Measurements from ENCODE around the gene ZNF532.

The ZNF532 gene

DNA sequence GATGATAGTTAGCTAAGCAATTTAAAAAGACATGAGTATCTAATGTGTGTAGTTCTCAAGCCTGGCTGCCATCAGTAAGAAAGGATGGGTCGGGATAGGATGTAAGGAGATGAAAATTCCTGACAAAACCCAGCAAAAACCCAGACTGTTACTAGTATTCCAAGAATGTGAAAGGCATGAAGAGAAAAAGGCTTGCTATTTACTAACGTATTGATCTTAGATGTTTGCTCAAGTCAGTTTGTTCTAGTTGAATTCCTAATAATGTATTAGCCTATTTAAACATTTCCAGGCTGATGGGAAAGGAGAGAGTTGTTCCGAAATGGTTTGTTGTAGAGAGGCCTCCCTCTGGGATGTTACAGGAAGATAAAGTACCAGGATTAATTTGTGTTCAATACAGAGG, 88.2 kb downstream of the ZNF532 start:
- no peak for DNase-seq

- DNase-seq = peak; percentile 45
These were observed 89.0 kb downstream of the ZNF532 start for GRCh38 chr18:58953627-58954026.

DNA sequence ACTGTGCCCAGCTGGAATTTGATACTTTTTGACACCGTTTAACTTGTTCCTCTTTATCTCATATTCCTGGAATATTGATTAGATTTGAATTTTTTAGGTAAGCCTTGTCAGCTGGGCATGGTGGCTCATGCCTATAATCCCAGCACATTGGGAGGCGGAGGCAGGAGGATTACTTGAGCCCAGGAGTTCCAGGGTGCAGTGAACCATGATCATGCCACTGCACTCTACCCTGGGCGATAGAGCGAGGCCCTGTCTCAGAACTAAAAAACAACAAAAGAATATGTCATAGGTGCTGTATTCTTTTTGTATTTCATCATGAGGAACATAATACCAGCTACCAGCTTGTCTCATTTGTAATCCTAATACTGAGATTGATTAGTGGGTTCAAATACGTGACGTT, 90.3 kb downstream of the ZNF532 start:
- no peak for DNase-seq

GRCh38 chr18:58955738-58956137, 91.1 kb downstream of the ZNF532 start:
- DNase-seq = no peak

DNA sequence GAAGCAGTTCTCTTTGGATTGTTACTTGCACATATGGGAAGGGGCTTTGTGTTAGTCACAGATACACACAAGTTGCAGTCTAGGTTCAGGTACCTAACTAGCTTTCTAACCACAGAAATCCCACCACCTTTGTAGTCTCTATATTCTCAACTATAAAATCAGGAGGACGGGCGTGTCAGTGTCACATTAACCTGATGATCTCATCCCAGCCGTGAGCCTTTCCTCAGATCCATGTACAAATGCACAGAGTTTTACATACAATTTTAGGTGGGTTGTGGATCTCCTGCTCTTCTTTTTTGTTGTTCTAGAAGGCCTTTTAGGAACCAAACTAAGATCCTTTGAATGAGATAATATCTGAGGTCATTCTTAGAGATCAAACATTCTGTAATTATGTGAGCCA, 94.0 kb downstream of the ZNF532 start:
- DNase-seq = no peak

DNA sequence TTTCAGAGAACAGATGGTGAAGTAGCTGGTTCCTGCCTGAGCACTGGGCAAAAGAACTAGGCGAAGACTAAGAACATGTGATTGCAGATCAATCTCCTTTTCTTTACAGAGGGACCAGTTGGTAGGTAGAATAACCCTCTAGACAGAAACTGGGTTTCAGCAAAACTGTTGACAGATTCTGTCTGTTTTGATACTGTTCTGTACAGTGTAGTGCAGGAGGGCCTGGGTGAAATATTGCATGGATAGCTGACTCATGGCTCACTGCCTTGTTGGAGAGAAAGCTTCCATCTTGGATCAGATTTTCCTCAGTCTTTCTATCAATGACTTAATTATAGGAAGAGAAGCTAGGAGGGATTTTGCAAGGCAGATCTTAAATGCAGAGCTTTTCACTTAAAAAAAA, 95.8 kb downstream of the ZNF532 start:
- no peak for DNase-seq

- no peak for DNase-seq
These were observed 96.5 kb downstream of the ZNF532 start for GRCh38 chr18:58960946-58961722.

- DNase-seq = no peak
These were observed 97.7 kb downstream of the ZNF532 start for GRCh38 chr18:58962336-58962735.

- no peak for DNase-seq
These were observed 100.8 kb downstream of the ZNF532 start for GRCh38 chr18:58965291-58966004.

DNA sequence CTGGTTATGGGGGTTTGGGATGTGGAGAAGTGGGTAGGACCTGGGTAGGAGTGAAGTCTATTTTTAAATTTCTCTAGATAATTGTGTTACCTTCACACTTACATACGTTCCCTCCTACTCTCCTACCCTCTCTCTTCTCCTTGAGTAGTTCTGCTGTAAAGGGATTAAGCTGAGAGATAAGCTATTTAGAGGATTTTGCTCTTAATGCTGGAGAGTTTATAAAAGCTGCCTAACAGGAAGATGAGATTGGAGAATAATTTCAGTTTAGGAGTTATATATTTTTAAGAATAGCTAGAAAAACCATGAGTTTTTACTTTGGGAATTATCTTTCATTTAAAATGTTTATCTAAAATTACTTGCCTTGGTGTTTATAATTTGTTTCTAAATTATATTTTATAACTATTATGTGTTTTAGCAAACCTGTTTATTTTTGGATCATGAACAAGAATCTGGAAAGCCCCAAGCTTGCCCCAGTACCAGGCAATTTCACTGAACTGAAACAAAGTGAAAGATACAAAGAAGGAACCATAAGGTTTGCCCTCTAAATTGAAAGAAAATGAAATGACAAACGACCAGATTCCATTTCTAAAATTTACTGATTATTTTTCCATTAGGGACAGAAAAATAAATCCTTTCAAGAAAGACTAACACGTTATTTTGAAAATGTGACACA, 101.5 kb downstream of the ZNF532 start:
- DNase-seq = no peak

GRCh38 chr18:58966704-58967103, 102.0 kb downstream of the ZNF532 start:
- no peak for DNase-seq

- no peak for DNase-seq
These were observed 103.1 kb downstream of the ZNF532 start for GRCh38 chr18:58967751-58968254.

GRCh38 chr18:58970943-58971790, 106.5 kb downstream of the ZNF532 start:
- no peak for DNase-seq

DNA sequence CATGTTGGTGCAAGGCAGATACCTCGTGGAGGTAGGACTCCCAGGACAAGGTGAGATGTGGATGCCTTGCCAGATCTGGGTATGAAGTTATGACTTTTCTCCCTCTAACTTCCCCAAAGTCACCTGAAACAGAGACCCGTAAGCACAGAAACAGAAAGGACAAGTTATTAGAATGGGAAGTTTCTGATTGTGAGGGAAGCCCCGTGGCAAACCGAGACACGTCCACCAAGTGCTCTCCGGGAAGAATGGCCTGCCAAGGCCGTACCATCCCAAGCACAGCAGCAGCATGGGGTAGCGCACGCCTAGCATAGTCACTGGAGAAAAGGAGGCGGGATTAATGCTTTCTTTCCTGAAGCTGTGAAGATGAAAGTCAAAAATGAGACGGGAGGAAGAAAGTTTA, 110.6 kb downstream of the ZNF532 start:
- DNase-seq = no peak

- DNase-seq = no peak
These were observed 111.1 kb downstream of the ZNF532 start for GRCh38 chr18:58975781-58976180.

- DNase-seq = no peak
These were observed 112.5 kb downstream of the ZNF532 start for GRCh38 chr18:58977223-58977622.

DNA sequence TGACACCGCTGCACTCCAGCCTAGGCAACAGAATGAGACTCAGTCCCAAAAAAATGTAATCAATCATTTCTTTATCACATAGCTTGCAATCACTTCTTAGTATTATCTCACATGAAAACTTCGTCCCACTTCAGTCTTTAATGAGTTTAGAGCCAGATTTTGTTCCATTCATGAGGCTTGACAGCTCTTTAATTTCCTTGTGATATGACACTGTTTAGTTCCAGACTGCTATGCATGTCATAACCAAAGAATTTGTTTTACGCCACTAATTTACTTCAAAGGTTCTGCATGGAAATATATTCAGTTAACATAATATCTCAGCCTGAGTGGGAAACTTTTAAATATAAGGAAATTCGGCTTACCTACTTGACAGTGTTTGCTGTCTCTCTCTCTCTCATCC, 113.1 kb downstream of the ZNF532 start:
- no peak for DNase-seq

DNA sequence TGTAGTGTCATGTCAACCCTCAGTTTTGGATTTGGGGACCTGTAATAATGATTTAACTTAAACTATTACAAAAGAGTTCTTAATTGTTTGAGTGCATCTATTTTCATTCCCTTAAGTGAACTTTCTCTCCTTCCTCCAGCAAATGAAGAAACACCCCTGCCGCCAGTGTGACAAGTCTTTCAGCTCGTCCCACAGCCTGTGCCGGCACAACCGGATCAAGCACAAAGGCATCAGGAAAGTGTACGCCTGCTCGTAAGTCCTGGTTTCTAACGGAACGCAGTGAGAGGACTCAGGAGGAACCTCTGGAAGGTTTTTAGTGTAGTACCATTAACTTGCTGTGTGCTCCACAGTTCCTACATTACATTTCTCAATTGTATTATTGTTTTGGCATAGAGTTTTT, 114.2 kb downstream of the ZNF532 start:
- no peak for DNase-seq

DNA sequence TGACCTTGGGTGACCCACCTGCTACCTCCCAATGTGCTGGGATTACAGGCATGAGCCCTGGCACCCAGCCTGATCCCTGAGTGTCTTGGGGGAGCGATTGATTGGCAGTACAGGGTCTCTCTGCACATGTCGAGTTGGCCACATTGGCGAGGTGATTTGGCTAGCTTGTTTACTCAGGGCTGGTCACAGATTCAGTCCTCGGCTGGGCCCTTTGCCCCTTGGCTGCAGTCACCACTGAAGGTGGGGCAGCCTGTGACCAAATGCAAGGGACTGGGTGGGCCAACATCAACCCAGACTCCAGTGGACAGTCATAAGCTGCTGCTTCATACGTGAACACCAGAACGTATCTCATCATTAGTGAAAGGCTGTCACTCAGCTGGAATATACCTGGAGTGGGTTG, 114.9 kb downstream of the ZNF532 start:
- DNase-seq = no peak

DNA sequence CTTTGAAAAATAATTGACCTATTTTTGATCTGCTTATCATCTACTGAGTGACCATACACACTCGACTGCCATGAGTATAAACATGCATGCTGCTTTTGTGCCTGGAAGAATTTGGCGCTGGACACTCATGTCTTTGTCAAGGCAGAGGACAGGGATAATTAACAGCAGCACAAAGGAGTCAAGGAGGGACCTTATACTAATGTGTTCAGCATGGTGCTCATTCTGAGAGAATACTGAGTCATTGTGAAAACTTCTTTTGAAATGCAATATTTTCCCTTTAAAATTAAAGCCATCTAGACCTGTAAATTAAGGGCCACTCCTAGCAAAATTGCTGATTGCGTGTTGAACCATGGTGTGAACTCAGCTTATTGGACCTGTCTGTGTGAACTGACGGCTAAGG, 116.3 kb downstream of the ZNF532 start:
- no peak for DNase-seq

GRCh38 chr18:58983260-58984155, 118.8 kb downstream of the ZNF532 start:
- no peak for DNase-seq

DNA sequence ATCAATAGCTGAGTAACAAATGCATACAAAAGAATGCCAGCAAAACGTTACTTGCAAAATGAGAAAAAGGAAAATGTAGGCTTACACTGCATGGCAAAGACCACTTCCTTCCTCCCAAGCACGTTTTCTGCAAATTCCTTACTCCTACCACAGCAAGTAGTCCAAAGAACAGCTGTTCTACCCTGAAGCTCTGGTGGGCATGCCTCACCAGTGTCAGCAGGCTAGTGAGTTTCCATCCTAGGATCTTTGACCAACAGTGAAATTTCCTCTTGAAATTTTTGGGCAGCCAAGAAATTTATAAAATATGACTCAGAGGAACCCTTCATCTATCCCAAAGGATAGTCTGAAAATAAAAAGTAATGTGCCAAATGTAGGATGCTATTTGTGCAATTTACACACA, 123.9 kb downstream of the ZNF532 start:
- no peak for DNase-seq

Data from COR-L47 (cell line).